ENCODE data around the gene RNF213. TPM values are rescaled to one million over a fixed set of nuclear protein-coding genes. Genes with fewer than 3 reads are reported as not detected.

RNF213 gene
- total RNA-seq, 2 donors from 2014 or later, result 98.8 to 136 TPM

DNA sequence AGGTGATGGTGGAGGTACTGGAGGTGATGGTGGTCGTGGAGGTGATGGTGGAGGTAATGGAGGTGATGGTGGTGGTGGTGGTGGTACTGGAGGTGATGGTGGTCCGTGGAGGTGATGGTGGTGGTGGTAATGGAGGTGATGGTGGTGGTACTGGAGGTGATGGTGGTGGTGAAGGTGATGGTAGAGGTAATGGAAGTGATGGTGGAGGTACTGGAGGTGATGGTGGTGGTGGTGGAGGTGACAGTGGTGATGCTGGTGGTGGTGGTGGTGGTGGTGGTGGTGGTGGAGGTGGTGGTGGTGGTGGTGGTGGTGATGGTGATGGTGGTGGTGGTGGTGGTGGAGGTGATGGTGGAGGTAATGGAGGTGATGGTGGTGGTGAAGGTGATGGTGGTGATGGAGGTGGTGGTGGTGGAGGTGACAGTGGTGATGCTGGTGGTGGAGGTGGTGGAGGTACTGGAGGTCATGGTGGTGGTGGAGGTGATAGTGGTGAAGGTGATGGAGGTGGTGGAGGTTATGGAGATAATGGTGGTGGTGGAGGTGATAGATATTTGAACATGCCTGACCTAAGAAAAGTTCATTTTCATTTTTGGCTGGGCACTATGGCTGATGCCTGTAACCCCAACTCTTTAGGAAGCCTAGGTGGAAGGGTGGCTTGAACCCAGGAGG, 55.0 kb downstream of the RNF213 start:
- Histone ChIP-seq H3K36me3 (ENCODE audit: control insufficient read depth, insufficient read depth, low read length) (peaks cover 70% of the 10 kb centered on the region), H3K9me3 (ENCODE audit: control insufficient read depth, low read length) (peaks cover 10% of the 10 kb centered on the region), H3K27me3 (ENCODE audit: control insufficient read depth, insufficient read depth, low read length, poor library complexity, severe bottlenecking) (no peaks in the 10 kb centered on the region), H3K4me1 (ENCODE audit: control insufficient read depth, insufficient read depth, low read length) (no peaks in the 10 kb centered on the region), H3K4me3 (ENCODE audit: low read length) (no peak overlapping the region), H3K9ac (ENCODE audit: extremely low read depth, low read length, poor library complexity, severe bottlenecking) (no peak overlapping the region), H3K27ac (ENCODE audit: low read depth, low read length) (no peak overlapping the region)
- no peaks in the 10 kb centered on the region for H3K4me1 Mint-ChIP-seq
- H3K4me3 Mint-ChIP-seq, result no peak overlapping the region
- no peak for DNase-seq
- WGBS, 2 experiments (ENCODE audit: insufficient coverage in 1 of 2, insufficient read length in 1 of 2), result 100% methylated on average over 1 of the region's 2 CpGs; no CpG with 5 or more reads in 1 of the 2 experiments
- H3K27me3 Mint-ChIP-seq (ENCODE audit: insufficient read depth), result no peaks in the 10 kb centered on the region
- TF ChIP-seq, protein P1, sequence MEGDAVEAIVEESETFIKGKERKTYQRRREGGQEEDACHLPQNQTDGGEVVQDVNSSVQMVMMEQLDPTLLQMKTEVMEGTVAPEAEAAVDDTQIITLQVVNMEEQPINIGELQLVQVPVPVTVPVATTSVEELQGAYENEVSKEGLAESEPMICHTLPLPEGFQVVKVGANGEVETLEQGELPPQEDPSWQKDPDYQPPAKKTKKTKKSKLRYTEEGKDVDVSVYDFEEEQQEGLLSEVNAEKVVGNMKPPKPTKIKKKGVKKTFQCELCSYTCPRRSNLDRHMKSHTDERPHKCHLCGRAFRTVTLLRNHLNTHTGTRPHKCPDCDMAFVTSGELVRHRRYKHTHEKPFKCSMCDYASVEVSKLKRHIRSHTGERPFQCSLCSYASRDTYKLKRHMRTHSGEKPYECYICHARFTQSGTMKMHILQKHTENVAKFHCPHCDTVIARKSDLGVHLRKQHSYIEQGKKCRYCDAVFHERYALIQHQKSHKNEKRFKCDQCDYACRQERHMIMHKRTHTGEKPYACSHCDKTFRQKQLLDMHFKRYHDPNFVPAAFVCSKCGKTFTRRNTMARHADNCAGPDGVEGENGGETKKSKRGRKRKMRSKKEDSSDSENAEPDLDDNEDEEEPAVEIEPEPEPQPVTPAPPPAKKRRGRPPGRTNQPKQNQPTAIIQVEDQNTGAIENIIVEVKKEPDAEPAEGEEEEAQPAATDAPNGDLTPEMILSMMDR (conservative IDR thresholded peaks at IDR 0.05), result no peak
- no peaks in the 10 kb centered on the region for H3K9me3 Mint-ChIP-seq
- H3K36me3 Mint-ChIP-seq (ENCODE audit: low read depth), result peaks cover 71% of the 10 kb centered on the region
- H3K27ac Mint-ChIP-seq, result no peak overlapping the region

DNA sequence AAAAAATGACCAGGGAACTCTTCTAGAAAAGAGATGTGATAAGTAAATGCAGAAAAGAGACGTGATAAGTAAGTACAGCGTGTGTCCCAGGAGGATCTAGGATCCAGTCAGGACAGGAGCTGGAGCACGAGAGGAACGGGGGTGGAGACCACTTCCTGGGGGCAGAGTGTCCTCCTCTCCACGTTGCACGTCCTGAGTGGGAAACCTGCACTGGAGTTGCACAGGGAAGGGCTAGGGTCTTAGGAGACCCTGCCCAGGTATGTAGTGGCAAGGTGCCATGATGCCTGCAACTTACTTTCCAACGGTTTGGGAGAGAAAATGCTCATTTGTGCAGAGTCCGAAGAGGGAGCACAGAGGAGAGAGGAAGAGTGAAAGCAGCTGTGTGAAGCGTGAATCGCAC, 55.8 kb downstream of the RNF213 start:
- Mint-ChIP-seq H3K36me3 (ENCODE audit: low read depth) (peaks cover 71% of the 10 kb centered on the region), H3K27me3 (ENCODE audit: insufficient read depth) (no peaks in the 10 kb centered on the region), H3K9me3 (no peaks in the 10 kb centered on the region), H3K4me3 (no peak overlapping the region), H3K27ac (no peak overlapping the region), H3K4me1 (no peaks in the 10 kb centered on the region)
- Histone ChIP-seq H3K9ac (ENCODE audit: extremely low read depth, low read length, poor library complexity, severe bottlenecking) (no peak overlapping the region), H3K4me3 (ENCODE audit: low read length) (no peak overlapping the region), H3K27ac (ENCODE audit: low read depth, low read length) (no peak overlapping the region), H3K4me1 (ENCODE audit: control insufficient read depth, insufficient read depth, low read length) (no peaks in the 10 kb centered on the region), H3K9me3 (ENCODE audit: control insufficient read depth, low read length) (peaks cover 14% of the 10 kb centered on the region), H3K36me3 (ENCODE audit: control insufficient read depth, insufficient read depth, low read length) (peaks cover 70% of the 10 kb centered on the region), H3K27me3 (ENCODE audit: control insufficient read depth, insufficient read depth, low read length, poor library complexity, severe bottlenecking) (no peaks in the 10 kb centered on the region)
- TF ChIP-seq, protein P1 (conservative IDR thresholded peaks at IDR 0.05), result no peak
- no peak for DNase-seq
- 89% methylated on average over 8 to 10 of the region's 10 CpGs for WGBS, 2 experiments (ENCODE audit: insufficient coverage in 1 of 2, insufficient read length in 1 of 2)

DNA sequence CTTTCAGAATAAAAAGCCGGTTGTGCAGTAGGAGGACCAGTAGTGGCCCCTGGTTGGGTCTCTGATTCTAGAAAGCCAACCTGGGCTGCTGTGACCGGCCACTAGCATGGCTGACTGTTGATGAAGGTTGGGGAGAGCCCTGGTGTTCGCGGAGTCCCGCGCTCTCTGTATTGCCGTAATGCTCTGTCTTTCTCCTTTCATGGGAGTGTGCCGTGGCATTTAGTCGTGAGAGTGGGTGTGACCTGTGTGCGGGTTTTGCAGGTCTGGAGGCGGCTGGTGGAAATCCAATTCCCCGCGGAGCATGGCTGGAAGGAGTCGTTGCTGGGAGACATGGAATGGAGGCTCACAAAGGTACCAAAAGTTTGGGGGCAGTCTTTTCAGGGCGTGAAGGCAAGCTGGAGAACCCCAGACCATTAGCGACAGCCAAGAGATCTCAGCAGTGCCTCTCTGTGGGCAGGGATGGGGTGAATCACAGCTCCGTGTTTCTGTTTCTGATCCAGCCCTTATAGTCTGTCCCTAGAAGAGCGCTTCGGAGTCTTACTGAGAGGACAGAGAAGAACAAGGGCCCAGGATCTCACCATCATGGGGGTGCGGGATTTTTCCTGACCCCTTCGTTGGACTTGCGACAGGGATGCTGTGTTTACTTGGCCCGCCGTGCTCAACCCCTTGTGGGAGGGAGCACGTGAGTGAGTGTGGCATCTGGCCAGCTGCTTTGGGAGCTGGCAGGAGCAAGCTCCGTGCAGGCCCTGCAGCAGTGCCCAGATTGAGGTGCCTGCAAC, 56.5 kb downstream of the RNF213 start:
- TF ChIP-seq, protein P1 (conservative IDR thresholded peaks at IDR 0.05), result no peak
- Mint-ChIP-seq H3K4me1 (no peaks in the 10 kb centered on the region), H3K27ac (no peak overlapping the region), H3K27me3 (ENCODE audit: insufficient read depth) (no peaks in the 10 kb centered on the region), H3K9me3 (peaks cover 4% of the 10 kb centered on the region), H3K4me3 (no peak overlapping the region), H3K36me3 (ENCODE audit: low read depth) (peaks cover 72% of the 10 kb centered on the region)
- Histone ChIP-seq H3K4me3 (ENCODE audit: low read length) (no peak overlapping the region), H3K27me3 (ENCODE audit: control insufficient read depth, insufficient read depth, low read length, poor library complexity, severe bottlenecking) (no peaks in the 10 kb centered on the region), H3K9me3 (ENCODE audit: control insufficient read depth, low read length) (peaks cover 19% of the 10 kb centered on the region), H3K4me1 (ENCODE audit: control insufficient read depth, insufficient read depth, low read length) (no peaks in the 10 kb centered on the region), H3K9ac (ENCODE audit: extremely low read depth, low read length, poor library complexity, severe bottlenecking) (no peak overlapping the region), H3K36me3 (ENCODE audit: control insufficient read depth, insufficient read depth, low read length) (peaks cover 68% of the 10 kb centered on the region), H3K27ac (ENCODE audit: low read depth, low read length) (no peak overlapping the region)
- DNase-seq, result no peak
- WGBS, 2 experiments (ENCODE audit: insufficient coverage in 1 of 2, insufficient read length in 1 of 2), result 94 to 98% methylated on average over 26 of the region's 26 CpGs
